Liver (tissue), 3 donors: ENCODE results near the gene KCTD12.

Experiments used
- ATF3 ChIP-seq: IDR thresholded peaks from 2 replicates; pipeline ENCODE4 v1.6.1; 2016; ENCODE audit warnings: antibody characterized with exemption
- CTCF ChIP-seq: fragments of 150-350 bp; IDR thresholded peaks from 2 replicates; pipeline ENCODE4 v1.5.1; 2017; ENCODE audit warnings: improper control_type of control experiment, low read depth, low read length; ENCODE audit not compliant: missing input control
- MAX ChIP-seq: IDR thresholded peaks from 2 replicates; pipeline ENCODE4 v1.6.1; 2016; ENCODE audit warnings: antibody characterized with exemption
- RAD21 ChIP-seq, 2 donors: IDR thresholded peaks; 2 replicates each; pipeline ENCODE4 v1.6.1; 2016; ENCODE audit warnings: antibody characterized with exemption in 2 of 2, mild to moderate bottlenecking in 2 of 2
- TAF1 ChIP-seq: conservative IDR thresholded peaks from 2 replicates; pipeline ENCODE4 v1.6.1; 2016; ENCODE audit warnings: antibody characterized with exemption, mild to moderate bottlenecking
- ZBTB33 ChIP-seq: IDR thresholded peaks from 2 replicates; pipeline ENCODE4 v1.6.1; 2016; ENCODE audit warnings: antibody characterized with exemption
- donor health status: healthy.
- donor health status: healthy.

- no peak for TF ChIP-seq CTCF
- TF ChIP-seq ATF3, result no peak
- no peak for TF ChIP-seq MAX
- no peak for TF ChIP-seq ZBTB33
- no peak for TF ChIP-seq RAD21 (IDR thresholded peaks at IDR 0.05)
- TF ChIP-seq TAF1, result no peak
These were observed 3.0 kb downstream of the KCTD12 start for GRCh38 chr13:76883236-76883635.
